H1 (cell line): Measurements from ENCODE around the gene CAPN15. TPM values are rescaled to one million over a fixed set of nuclear protein-coding genes. Genes with fewer than 3 reads are reported as not detected.
A peak's percentile ranks its signal among the peaks of the same experiment; 100 is the strongest.

Experiments used
- CTCF ChIA-PET: fragments of 300-600 bp; sonication (Branson Sonifier 250); formaldehyde crosslinking; loops from one replicate; lab custom pipeline; 2021; ENCODE audit not compliant: partially characterized antibody; lab: Charles Lee
- POLR2A ChIA-PET: fragments of 300-600 bp; sonication (Branson Sonifier 250); formaldehyde crosslinking; loops from one replicate; lab custom pipeline; 2021; ENCODE audit warnings: inconsistent platforms; ENCODE audit not compliant: partially characterized antibody; lab: Charles Lee
- DNase-seq, 2 experiments: peaks; one replicate each; pipeline versions ENCODE4 v3.0.0 to v3.0.0-alpha.2; 2010 to 2022; ENCODE audit warnings: low spot score in 2 of 2, low read depth in 1 of 2, mixed read lengths in 1 of 2
- FAIRE-seq: peaks from 2 replicates; lab custom pipeline; 2011; peaks lifted over from hg19 to GRCh38; lab: Jason Lieb, UNC
- H2AFZ ChIP-seq: 2 replicates; pipeline ENCODE4 v1.8.1; 2012; ENCODE audit warnings: low read length, inconsistent platforms
- H2AK5ac ChIP-seq: 2 replicates; pipeline ENCODE4 v1.6.1; 2013; ENCODE audit warnings: low read depth, low read length
- H2BK120ac ChIP-seq: replicated peaks from 2 replicates; pipeline ENCODE3; 2013; ENCODE audit warnings: low read depth, low read length, inconsistent platforms
- H2BK12ac ChIP-seq: 2 replicates; pipeline ENCODE4 v1.6.1; 2013; ENCODE audit warnings: low read depth, low read length
- H2BK15ac ChIP-seq: 2 replicates; pipeline ENCODE4 v1.6.1; 2013; ENCODE audit warnings: low read length
- H2BK20ac ChIP-seq: 2 replicates; pipeline ENCODE4 v1.6.1; 2013; ENCODE audit warnings: low read length
- H2BK5ac ChIP-seq: 2 replicates; pipeline ENCODE4 v1.6.1; 2013; ENCODE audit warnings: low read depth, low read length
- H3K14ac ChIP-seq: 2 replicates; pipeline ENCODE4 v1.6.1; 2013; ENCODE audit warnings: inconsistent platforms; ENCODE audit not compliant: insufficient read length
- H3K18ac ChIP-seq: 2 replicates; pipeline ENCODE4 v1.6.1; 2013; ENCODE audit warnings: low read length; ENCODE audit errors: extremely low read depth
- H3K23ac ChIP-seq: 2 replicates; pipeline ENCODE4 v1.6.1; 2013; ENCODE audit warnings: inconsistent platforms; ENCODE audit not compliant: insufficient read length
- H3K23me2 ChIP-seq: 2 replicates; pipeline ENCODE4 v1.6.1; 2013; ENCODE audit warnings: low read depth, low read length
- H3K27ac ChIP-seq: 2 replicates; pipeline ENCODE4 v1.6.1; 2011; ENCODE audit warnings: low read depth, low read length, inconsistent platforms
- H3K27me3 ChIP-seq, 4 experiments: replicated peaks in 1 of 4; 1 replicate in 1 of 4; 2 replicates in 3 of 4; pipeline versions ENCODE4 v1.6.1 to v1.8.1; 2011 to 2013; ENCODE audit warnings: low read length in 3 of 4, mild to moderate bottlenecking in 3 of 4, inconsistent platforms in 2 of 4, mixed read lengths in 2 of 4, moderate library complexity in 1 of 4; ENCODE audit not compliant: control insufficient read depth in 3 of 4, insufficient read depth in 3 of 4; ENCODE audit errors: extremely low read depth in 1 of 4
- H3K36me3 ChIP-seq, 4 experiments: 2 replicates each; pipeline versions ENCODE4 v1.6.1 to v1.8.1; 2011 to 2013; ENCODE audit warnings: mild to moderate bottlenecking in 4 of 4, low read length in 3 of 4, moderate library complexity in 2 of 4, control low read depth in 1 of 4, inconsistent platforms in 1 of 4; ENCODE audit not compliant: insufficient read depth in 4 of 4, control insufficient read depth in 2 of 4
- H3K4ac ChIP-seq: replicated peaks from 2 replicates; pipeline ENCODE3; 2013; ENCODE audit warnings: low read length, low read depth, mixed read lengths, inconsistent platforms; ENCODE audit not compliant: insufficient read length
- H3K4me1 ChIP-seq, 4 experiments: replicated peaks in 1 of 4; 1 replicate in 1 of 4; 2 replicates in 3 of 4; pipeline versions ENCODE4 v1.6.1 to v1.8.1; 2011 to 2013; ENCODE audit warnings: low read length in 3 of 4, inconsistent platforms in 2 of 4, mixed read lengths in 1 of 4; ENCODE audit not compliant: insufficient read depth in 4 of 4, control insufficient read depth in 3 of 4
- H3K4me2 ChIP-seq, 2 experiments: 2 replicates each; pipeline versions ENCODE4 v1.6.1 to v1.8.1; 2011 to 2013; ENCODE audit warnings: low read depth in 2 of 2, low read length in 2 of 2, control low read depth in 1 of 2, inconsistent platforms in 1 of 2, mild to moderate bottlenecking in 1 of 2; ENCODE audit not compliant: insufficient read depth in 1 of 2
- H3K4me3 ChIP-seq, 4 experiments: fragments of 200-600, 300-600 bp in 1 of 4; sonication (generic), shearing (Covaris generic), sonication (Bioruptor Twin) in 1 of 4; 2 replicates each; pipeline versions ENCODE4 v1.5.1 to v1.8.1; 2011 to 2016; ENCODE audit warnings: low read length in 4 of 4, low read depth in 3 of 4, control low read depth in 2 of 4, inconsistent platforms in 2 of 4, mild to moderate bottlenecking in 2 of 4, mixed read lengths in 1 of 4, moderate library complexity in 1 of 4; ENCODE audit not compliant: insufficient read depth in 2 of 4; ENCODE audit errors: extremely low read depth in 1 of 4
- H3K56ac ChIP-seq: replicated peaks from 2 replicates; pipeline ENCODE3; 2013; ENCODE audit warnings: low read depth, mild to moderate bottlenecking, mixed read lengths, low read length, inconsistent platforms; ENCODE audit not compliant: insufficient read length
- H3K79me1 ChIP-seq: 2 replicates; pipeline ENCODE4 v1.6.1; 2013; ENCODE audit warnings: low read depth, low read length, control low read depth
- H3K79me2 ChIP-seq, 2 experiments: 2 replicates each; pipeline versions ENCODE4 v1.6.1 to v1.8.1; 2012 to 2013; ENCODE audit warnings: low read length in 2 of 2, mild to moderate bottlenecking in 2 of 2, inconsistent platforms in 1 of 2; ENCODE audit not compliant: insufficient read depth in 2 of 2, control insufficient read depth in 1 of 2
- H3K9ac ChIP-seq, 4 experiments: replicated peaks in 1 of 4; 1 replicate in 1 of 4; 2 replicates in 3 of 4; pipeline versions ENCODE4 v1.6.1 to v1.8.1; 2011 to 2013; ENCODE audit warnings: low read depth in 3 of 4, low read length in 3 of 4, control low read depth in 2 of 4, mild to moderate bottlenecking in 2 of 4, moderate library complexity in 2 of 4, inconsistent platforms in 1 of 4; ENCODE audit errors: extremely low read depth in 1 of 4
- H3K9me3 ChIP-seq, 2 experiments: 2 replicates each; pipeline versions ENCODE4 v1.6.1 to v1.8.1; 2012 to 2013; ENCODE audit warnings: mild to moderate bottlenecking in 2 of 2, moderate library complexity in 2 of 2, control low read depth in 1 of 2, inconsistent platforms in 1 of 2, low read depth in 1 of 2, low read length in 1 of 2, mixed read lengths in 1 of 2; ENCODE audit not compliant: insufficient read depth in 2 of 2
- H4K20me1 ChIP-seq, 2 experiments: replicated peaks in 1 of 2; 2 replicates each; pipeline versions ENCODE3 to v1.8.1; 2011 to 2013; ENCODE audit warnings: inconsistent platforms in 2 of 2, low read length in 2 of 2, mild to moderate bottlenecking in 1 of 2; ENCODE audit not compliant: insufficient read depth in 2 of 2, control insufficient read depth in 1 of 2
- H4K5ac ChIP-seq: 2 replicates; pipeline ENCODE4 v1.6.1; 2013; ENCODE audit warnings: low read length, low read depth, mixed read lengths, inconsistent platforms; ENCODE audit not compliant: insufficient read length
- H4K8ac ChIP-seq: 2 replicates; pipeline ENCODE4 v1.8.0; 2013; ENCODE audit warnings: mild to moderate bottlenecking, moderate library complexity, low read length, inconsistent platforms; ENCODE audit not compliant: insufficient read depth; ENCODE audit errors: extremely low read depth
- H4K91ac ChIP-seq: replicated peaks from 2 replicates; pipeline ENCODE3; 2013; ENCODE audit warnings: low read length, mixed read lengths, inconsistent platforms; ENCODE audit not compliant: insufficient read length
- E2F6 ChIP-seq: IDR thresholded peaks from 2 replicates; pipeline ENCODE4 v1.6.1; 2012; ENCODE audit warnings: inconsistent platforms
- EP300 ChIP-seq, 2 experiments: IDR thresholded peaks; 1 replicate in 1 of 2; 2 replicates in 1 of 2; pipeline ENCODE4 v1.6.1; 2011 to 2012; ENCODE audit warnings: low read depth in 2 of 2, low read length in 2 of 2, mild to moderate bottlenecking in 2 of 2, borderline replicate concordance in 1 of 2, inconsistent platforms in 1 of 2, moderate library complexity in 1 of 2
- JUND ChIP-seq: IDR thresholded peaks from 2 replicates; pipeline ENCODE4 v1.6.1; 2011; ENCODE audit warnings: mild to moderate bottlenecking, improper control_type of control experiment, low read length
- KDM4A ChIP-seq: IDR thresholded peaks from one replicate; pipeline ENCODE4 v1.7.1; 2012; ENCODE audit warnings: low read depth, mild to moderate bottlenecking, moderate library complexity, low read length, inconsistent platforms; ENCODE audit not compliant: severe bottlenecking
- RNF2 ChIP-seq: fragments of 200-900, 300-1000 bp; sonication (generic); IDR thresholded peaks from 2 replicates; pipeline ENCODE4 v1.7.1; 2016; ENCODE audit warnings: borderline replicate concordance, low read depth, mild to moderate bottlenecking, antibody characterized with exemption, low read length; ENCODE audit not compliant: poor library complexity, severe bottlenecking; ENCODE audit errors: missing control alignments
- RXRA ChIP-seq: IDR thresholded peaks from 2 replicates; pipeline ENCODE4 v1.6.1; 2011; ENCODE audit warnings: low read depth, mild to moderate bottlenecking, low read length, moderate library complexity; ENCODE audit not compliant: insufficient read depth
- SUZ12 ChIP-seq: fragments of 200-600 bp; sonication (generic); IDR thresholded peaks from 2 replicates; pipeline ENCODE4 v1.6.1; 2012; ENCODE audit warnings: mild to moderate bottlenecking, inconsistent platforms, low read length, moderate library complexity, mixed read lengths
- WGBS, 2 experiments: shearing (Covaris generic) in 1 of 2; methylation state at CpG; one replicate each; pipeline versions ENCODE4 v1.1.6 to v1.1.7; 2013 to 2015; ENCODE audit warnings: low lambda C conversion rate in 2 of 2, mixed read lengths in 2 of 2, inconsistent platforms in 1 of 2, low coverage in 1 of 2, missing lambda C conversion rate in 1 of 2; ENCODE audit not compliant: insufficient replicate concordance in 2 of 2, insufficient coverage in 1 of 2, insufficient read length in 1 of 2; ENCODE audit errors: extremely low coverage in 1 of 2, missing lambda C conversion rate in 1 of 2; 5-methylcytosine and 5-hydroxymethylcytosine counted together
- polyA plus RNA-seq, 7 experiments: library from polyadenylated mRNA; depleted of rRNA in 3 of 7; stranded (reverse) in 5 of 7; unstranded in 2 of 7; fragments of >200 nt in 5 of 7; fragments of 200-250 nt in 2 of 7; gene quantifications; 1 replicate in 5 of 7; 2 replicates in 1 of 7; 4 replicates in 1 of 7; pipeline versions ENCODE4 v1.2.1 to v1.2.3, GENCODE V29; 2011 to 2013; ENCODE audit warnings: missing spikeins in 2 of 7, mixed read lengths in 2 of 7
- total RNA-seq: library from RNA; stranded (reverse); fragmentation: NEBNext Ultra II Directional; extraction: Animal tissue kit (Norgen Biotek cat#: 25700); gene quantifications from 2 replicates; pipeline ENCODE4 v1.2.1, GENCODE V29; 2021

Gene CAPN15
- total and polyA plus RNA-seq, 2 of the 8 experiments (the other 6 are each of a cell fraction or from before 2014, with no cell fraction given), result 38.9 to 76.9 TPM

- H3K14ac ChIP-seq, result no peak overlapping the region
- peaks cover 2 to 10% (median 6%) of the 10 kb centered on the region in 4 experiments; a peak in 5 of 8 replicates for H3K36me3 ChIP-seq
- DNase-seq (no peak), FAIRE-seq (no peak)
- no peak overlapping the region for H3K4ac ChIP-seq
- H3K27me3 ChIP-seq, result no peaks in the 10 kb centered on the region
- H2BK120ac ChIP-seq, result no peak overlapping the region
- H3K23ac ChIP-seq, result no peak overlapping the region
- no peak overlapping the region for H4K5ac ChIP-seq
- CTCF ChIA-PET, result interaction anchor here (1.1 to 1.3 kb wide), 4 partner anchors 11 to 171 kb away, joined by 3 to 5 read pairs (median 4); no protein-coding TSS in a partner anchor
- H3K56ac ChIP-seq, result no peak overlapping the region
- no peaks in the 10 kb centered on the region for H3K23me2 ChIP-seq
- 90% methylated on average over 45 of the region's 45 CpGs; no CpG with 5 or more reads in 1 of the 2 experiments for WGBS, 2 experiments
- H2AK5ac ChIP-seq, result no peak overlapping the region
- no peak overlapping the region; the same call in 1 of the 2 replicates for H3K27ac ChIP-seq
- no peaks in the 10 kb centered on the region for H3K79me1 ChIP-seq
- H3K18ac ChIP-seq, result no peak overlapping the region
- no peak overlapping the region for H2BK15ac ChIP-seq
- H4K91ac ChIP-seq, result no peak overlapping the region
- no peak overlapping the region for H2BK5ac ChIP-seq
- H3K9ac ChIP-seq, result peak overlapping the region in 1 of 4 experiments; percentile 18; a peak in 1 of 7 replicates
- no peaks in the 10 kb centered on the region for H3K4me1 ChIP-seq
- H4K8ac ChIP-seq, result no peak overlapping the region
- no peaks in the 10 kb centered on the region for H3K9me3 ChIP-seq
- H3K4me3 ChIP-seq, result no peak overlapping the region
- no peaks in the 10 kb centered on the region for H3K79me2 ChIP-seq
- TF ChIP-seq RXRA (no peak), EP300 (IDR thresholded peaks at IDR 0.05; ENCODE audit: borderline replicate concordance in 1 of 2, low read depth in 2 of 2, low read length in 2 of 2) (no peak), KDM4A (no peak), E2F6 (no peak), JUND (no peak), RNF2 (no peak), SUZ12 (no peak)
- POLR2A ChIA-PET, result interaction anchor here (0.6 to 1.1 kb wide), 2 partner anchors 9 to 21 kb away, joined by 3 to 6 read pairs; no protein-coding TSS in a partner anchor
- no peaks in the 10 kb centered on the region for H4K20me1 ChIP-seq
- H3K4me2 ChIP-seq, result no peak overlapping the region
- H2AFZ ChIP-seq, result no peak overlapping the region
- H2BK12ac ChIP-seq, result no peak overlapping the region
- no peak overlapping the region for H2BK20ac ChIP-seq
These were observed 12.2 kb upstream of the CAPN15 start for GRCh38 chr16:515175-515938.
